Measurements from ENCODE around the gene ILRUN.
A peak's percentile ranks its signal among the peaks of the same experiment; 100 is the strongest.
"Not testable (repeated sequence)": the region's sequence is repeated elsewhere in the genome, so short reads cannot be mapped to it uniquely, and the experiment has no call there.

The ILRUN gene

GRCh38 chr6:34696739-34697543 is at the start of gene ILRUN:
Gene ILRUN, minus strand, starts transcription at chr6:34696767. Its CDS starts 164 bp downstream, at chr6:34696603.
- peak; percentile 88 to 93 for DNase-seq (ENCODE audit: extremely low read depth in 1 of 2, low read depth in 1 of 2)

DNA sequence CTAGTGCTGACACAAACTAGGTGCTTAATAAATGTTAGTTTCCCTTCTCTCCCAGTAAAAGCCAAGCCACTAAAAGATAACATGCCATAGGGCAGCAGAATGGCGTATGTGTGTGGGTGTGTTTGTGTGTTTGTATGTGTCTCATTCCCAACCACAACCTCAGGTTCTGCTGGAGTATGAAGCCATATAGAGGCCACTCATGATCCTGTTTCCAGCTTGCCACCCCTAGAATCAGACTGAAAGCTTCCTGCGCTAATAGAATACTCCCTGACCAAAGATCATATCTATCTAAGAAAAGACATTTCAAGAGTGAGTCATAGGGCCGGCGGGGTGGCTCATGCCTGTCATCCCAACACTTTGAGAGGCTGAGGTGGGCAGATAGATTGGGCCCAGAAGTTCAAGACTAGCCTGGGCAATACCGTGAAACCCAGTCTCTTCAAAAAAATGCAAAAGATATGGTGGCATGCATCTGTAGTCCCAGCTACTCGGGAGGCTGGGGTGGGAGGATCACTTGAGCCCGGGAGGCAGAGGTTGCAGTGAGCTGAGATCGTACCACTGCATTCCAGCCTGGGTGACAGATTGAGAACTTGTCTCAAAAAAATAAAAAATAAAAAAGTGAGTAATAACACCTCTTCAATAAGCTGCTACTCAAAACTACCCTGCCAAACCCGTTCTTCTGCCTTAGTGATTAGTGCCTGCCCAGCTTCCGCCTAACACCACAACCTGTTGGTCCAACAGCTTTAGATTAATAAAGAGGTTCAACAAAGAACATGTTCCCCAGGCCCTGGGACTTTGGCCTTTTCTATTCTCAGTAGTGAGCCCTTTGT is 48.9 kb upstream of the ILRUN start:
- peak in 1 of 2 donors; percentile 39 for DNase-seq (ENCODE audit: extremely low read depth in 1 of 2, low read depth in 1 of 2)

DNA sequence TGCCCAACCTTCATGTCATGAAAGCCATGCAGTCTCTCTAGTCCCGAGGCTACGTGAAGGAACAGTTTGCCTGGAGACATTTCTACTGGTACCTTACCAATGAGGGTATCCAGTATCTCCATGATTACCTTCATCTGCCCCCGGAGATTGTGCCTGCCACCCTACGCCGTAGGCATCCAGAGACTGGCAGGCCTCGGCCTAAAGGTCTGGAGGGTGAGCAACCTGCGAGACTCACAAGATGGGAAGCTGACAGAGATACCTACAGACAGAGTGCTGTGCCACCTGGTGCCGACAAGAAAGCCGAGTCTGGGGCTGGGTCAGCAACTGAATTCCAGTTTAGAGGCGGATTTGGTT is 47.7 kb upstream of the ILRUN start:
- DNase-seq (ENCODE audit: extremely low read depth in 1 of 2, low read depth in 1 of 2): not testable (repeated sequence)

- no peak for DNase-seq (ENCODE audit: extremely low read depth in 1 of 2, low read depth in 1 of 2)
Measured at GRCh38 chr6:34743625-34744293, 47.2 kb upstream of the ILRUN start.

GRCh38 chr6:34742094-34742493 is 45.5 kb upstream of the ILRUN start:
- DNase-seq (ENCODE audit: extremely low read depth in 1 of 2, low read depth in 1 of 2): no peak

GRCh38 chr6:34736823-34737222 is 40.3 kb upstream of the ILRUN start:
- no peak for DNase-seq (ENCODE audit: extremely low read depth in 1 of 2, low read depth in 1 of 2)

DNA sequence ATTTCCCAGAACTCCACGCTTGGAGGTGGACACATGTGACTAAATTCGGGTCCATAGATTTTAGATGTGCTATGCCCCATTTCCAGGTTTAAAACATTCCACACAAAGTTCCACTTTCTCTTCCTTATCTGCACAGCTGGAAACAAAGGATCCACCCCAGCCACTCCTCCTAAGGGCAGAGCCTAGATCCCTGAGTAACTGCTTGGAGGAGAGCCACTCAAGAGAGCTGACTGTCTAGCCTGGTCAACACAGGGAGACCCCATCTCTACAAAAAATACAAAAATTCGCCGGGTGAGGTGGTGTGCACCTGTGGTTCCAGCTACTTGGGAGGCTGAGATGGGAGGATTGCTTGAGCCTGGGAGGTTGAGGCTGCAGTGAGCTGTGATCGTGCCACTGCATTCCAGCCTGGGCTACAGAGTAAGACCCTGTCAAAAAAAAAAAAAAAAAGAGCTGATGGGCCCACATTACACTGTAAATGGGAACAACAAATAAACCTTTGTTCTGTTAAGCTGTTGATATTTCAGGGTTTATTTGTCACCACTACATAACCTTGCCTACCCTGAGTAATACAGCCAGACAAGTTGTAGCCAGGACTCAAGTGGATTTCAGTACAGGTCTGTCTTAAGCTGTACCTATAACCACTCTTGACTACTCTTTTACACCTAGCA is 35.0 kb upstream of the ILRUN start:
- DNase-seq (ENCODE audit: extremely low read depth in 1 of 2, low read depth in 1 of 2): no peak

DNA sequence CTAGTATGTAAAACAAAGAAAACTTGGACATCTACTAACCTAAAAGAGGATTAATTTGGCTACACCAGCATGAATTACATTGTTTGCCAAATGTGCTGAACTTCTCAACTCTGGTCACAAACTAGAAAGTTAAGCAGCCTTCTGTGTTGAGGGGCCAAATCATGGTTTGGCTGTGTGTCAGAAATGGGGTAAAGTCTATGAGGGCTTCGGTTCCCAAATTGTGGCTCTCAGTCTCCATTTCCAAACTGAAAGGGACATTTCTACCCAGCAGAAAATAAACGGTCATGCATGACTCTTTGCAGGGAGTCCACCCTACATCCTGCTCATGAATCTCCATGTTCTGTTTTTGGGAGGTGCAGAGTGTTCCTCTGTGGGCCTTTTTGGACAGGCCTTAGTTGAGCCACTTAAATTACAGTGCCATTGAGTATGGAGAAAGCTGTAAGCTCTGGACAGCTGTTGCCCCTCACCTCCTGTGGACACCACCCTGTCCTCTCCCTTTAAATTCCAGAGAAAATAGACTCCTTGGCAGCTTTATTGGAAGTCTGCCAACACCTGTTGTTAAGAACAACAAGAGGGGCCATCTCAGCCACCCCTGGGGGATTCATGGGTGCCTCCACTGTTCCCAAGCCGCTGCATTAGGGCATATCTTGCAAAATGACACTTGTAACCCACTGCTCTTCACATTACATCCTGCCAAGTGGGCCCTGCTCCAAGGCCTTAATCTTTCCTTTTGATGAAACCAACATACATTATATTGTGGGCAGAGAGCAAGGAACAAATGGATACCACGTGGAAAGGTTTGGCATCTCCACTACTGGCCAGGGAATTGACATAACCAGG is 33.3 kb upstream of the ILRUN start:
- DNase-seq (ENCODE audit: extremely low read depth in 1 of 2, low read depth in 1 of 2): no peak

DNA sequence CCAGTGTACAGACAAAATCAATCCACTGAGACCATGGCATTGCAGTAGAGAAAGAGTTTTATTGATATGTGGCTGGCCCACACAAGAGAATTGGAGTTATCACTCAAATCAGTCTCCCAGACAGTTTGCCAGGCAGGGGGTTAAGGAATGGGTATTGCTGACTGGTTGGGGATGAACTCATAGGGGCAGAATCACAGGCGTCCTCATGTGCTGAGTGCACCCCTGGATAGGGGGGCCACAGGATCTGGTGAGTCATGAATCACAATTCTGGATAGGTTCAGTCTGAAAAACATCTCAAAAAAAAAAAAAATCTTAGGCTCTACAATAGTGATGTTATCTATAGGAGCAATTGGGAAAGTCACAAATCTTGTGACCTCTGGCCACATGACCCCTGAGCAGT is 29.5 kb upstream of the ILRUN start:
- DNase-seq (ENCODE audit: extremely low read depth in 1 of 2, low read depth in 1 of 2): no peak

- no peak for DNase-seq (ENCODE audit: extremely low read depth in 1 of 2, low read depth in 1 of 2)
Measured at GRCh38 chr6:34723203-34723602, 26.6 kb upstream of the ILRUN start.

GRCh38 chr6:34722451-34722850 is 25.9 kb upstream of the ILRUN start:
- no peak for DNase-seq (ENCODE audit: extremely low read depth in 1 of 2, low read depth in 1 of 2)

GRCh38 chr6:34720160-34720559 is 23.6 kb upstream of the ILRUN start:
- not testable (repeated sequence) for DNase-seq (ENCODE audit: extremely low read depth in 1 of 2, low read depth in 1 of 2)

GRCh38 chr6:34719646-34720045 is 23.1 kb upstream of the ILRUN start:
- DNase-seq (ENCODE audit: extremely low read depth in 1 of 2, low read depth in 1 of 2): not testable (repeated sequence)

- DNase-seq (ENCODE audit: extremely low read depth in 1 of 2, low read depth in 1 of 2): no peak
Measured at GRCh38 chr6:34718976-34719375, 22.4 kb upstream of the ILRUN start.

GRCh38 chr6:34717466-34717865 is 20.9 kb upstream of the ILRUN start:
- no peak for DNase-seq (ENCODE audit: extremely low read depth in 1 of 2, low read depth in 1 of 2)

GRCh38 chr6:34714663-34715062 is 18.1 kb upstream of the ILRUN start:
- DNase-seq (ENCODE audit: extremely low read depth in 1 of 2, low read depth in 1 of 2): no peak

GRCh38 chr6:34712881-34713280 is 16.3 kb upstream of the ILRUN start:
- DNase-seq (ENCODE audit: extremely low read depth in 1 of 2, low read depth in 1 of 2): not testable (repeated sequence)

GRCh38 chr6:34709386-34709785 is 12.8 kb upstream of the ILRUN start:
- DNase-seq (ENCODE audit: extremely low read depth in 1 of 2, low read depth in 1 of 2): no peak

DNA sequence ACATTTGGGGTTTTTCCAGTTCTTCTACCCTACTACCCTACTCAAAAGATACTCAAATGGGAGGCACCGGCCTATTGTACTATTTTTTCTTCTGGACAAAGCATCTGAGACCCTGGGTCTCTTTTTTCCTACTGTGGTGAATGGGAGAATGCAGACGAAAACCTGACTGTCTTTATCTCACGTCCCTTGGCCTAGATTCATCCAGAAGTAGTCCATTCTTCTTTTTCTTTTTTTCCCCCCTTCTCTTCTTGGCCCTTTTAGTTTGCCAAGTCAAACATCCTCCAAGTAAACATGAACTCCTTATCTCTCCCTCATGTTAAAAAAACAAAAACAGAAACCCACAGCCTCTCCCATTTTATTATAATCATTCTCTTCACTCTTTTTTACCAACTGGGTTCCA is 8.7 kb upstream of the ILRUN start:
- no peak for DNase-seq (ENCODE audit: extremely low read depth in 1 of 2, low read depth in 1 of 2)

DNA sequence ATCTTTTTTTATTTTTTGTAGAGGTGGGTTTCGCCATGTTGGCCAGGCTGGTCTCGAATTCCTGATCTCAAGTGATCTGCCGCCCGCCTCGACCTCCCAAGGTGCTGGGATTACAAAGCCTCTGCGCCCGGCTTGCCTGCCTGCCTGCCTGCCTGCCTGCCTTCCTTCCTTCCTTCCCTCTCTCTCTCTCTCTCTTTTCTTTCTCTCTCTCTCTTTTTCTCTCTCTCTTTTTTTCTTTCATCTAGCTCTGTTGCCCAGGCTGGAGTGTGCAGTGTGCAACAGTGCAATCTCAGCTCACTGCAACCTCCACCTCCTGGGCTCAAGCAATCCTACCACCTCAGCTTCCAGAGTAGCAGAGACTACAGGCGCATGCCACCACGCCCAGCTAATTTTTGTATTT is 4.6 kb upstream of the ILRUN start:
- no peak for DNase-seq (ENCODE audit: extremely low read depth in 1 of 2, low read depth in 1 of 2)

Measured in stimulated activated CD8-positive, alpha-beta memory T cell treated with anti-CD3 and anti-CD28 coated beads, Interleukin-7, amount 100 ng/mL, for 48 hours (primary cell).